HCT116 (cell line): ENCODE measurements around the gene MGME1. TPM values are rescaled to one million over a fixed set of nuclear protein-coding genes. Genes with fewer than 3 reads are reported as not detected.

Experiments
- ATAC-seq: fragments of 200-7000 bp; cut with Tn5 transposase; 2 replicates; pipeline ENCODE4 v1.9.1; 2020; ENCODE audit warnings: mild to moderate bottlenecking, moderate library complexity
- BruUV-seq: library from RNA; stranded (reverse); fragments of 400-500 nt; replicated peaks from 2 replicates; lab custom pipeline; 2021; lab: Mats Ljungman, UMichigan
- CTCF ChIA-PET: fragments of 300-600 bp; sonication (Branson Sonifier 250); formaldehyde crosslinking; loops from one replicate; lab custom pipeline; 2021; ENCODE audit warnings: antibody characterized with exemption; lab: Charles Lee
- POLR2A ChIA-PET: fragments of 300-600, 350-600 bp; sonication (Branson Sonifier 250); formaldehyde crosslinking; loops from one replicate; lab custom pipeline; 2021; ENCODE audit warnings: antibody characterized with exemption; lab: Charles Lee
- RAD21 ChIA-PET, 2 experiments: fragments of 300-600 bp; sonication (Branson Sonifier 250); formaldehyde crosslinking; loops; one replicate each; lab custom pipeline; 2023; ENCODE audit warnings: low total read pairs in 2 of 2; ENCODE audit not compliant: uncharacterized antibody in 2 of 2, unreplicated experiment in 2 of 2, low non-redundant PET in 1 of 2; lab: Charles Lee
- DNase-seq: peaks from one replicate; pipeline ENCODE4 v3.0.0-alpha.2; 2010; ENCODE audit warnings: low read depth, low spot score
- H2AFZ ChIP-seq: fragments of 200-600 bp; shearing (Covaris generic), sonication (generic); 2 replicates; pipeline ENCODE4 v1.6.1; 2017; ENCODE audit warnings: low read depth, mixed run types, mixed read lengths, antibody characterized with exemption, low read length; ENCODE audit not compliant: poor library complexity, severe bottlenecking
- H3K27ac ChIP-seq: 2 replicates; pipeline ENCODE4 v1.5.1; 2012; ENCODE audit warnings: low read depth, low read length
- H3K27me3 ChIP-seq: fragments of 200-600 bp; sonication (generic); 2 replicates; pipeline ENCODE4 v1.6.1; 2016; ENCODE audit warnings: mixed run types, low read length, mixed read lengths; ENCODE audit not compliant: insufficient read depth
- H3K36me3 ChIP-seq, 2 experiments: fragments of 200-500 bp in 1 of 2; fragments of 200-600 bp in 1 of 2; sonication (Bioruptor generic) in 1 of 2; sonication (generic) in 1 of 2; 2 replicates each; pipeline versions ENCODE4 v1.5.1 to v1.6.1; 2014 to 2016; ENCODE audit warnings: low read length in 2 of 2, inconsistent platforms in 1 of 2, mixed read lengths in 1 of 2, mixed run types in 1 of 2; ENCODE audit not compliant: insufficient read depth in 2 of 2, control insufficient read depth in 1 of 2
- H3K4me1 ChIP-seq, 2 experiments: fragments of 200-600 bp in 1 of 2; sonication (generic) in 1 of 2; 2 replicates each; pipeline versions ENCODE4 v1.5.1 to v1.6.1; 2012 to 2017; ENCODE audit warnings: low read length in 2 of 2, inconsistent platforms in 1 of 2, mild to moderate bottlenecking in 1 of 2, mixed read lengths in 1 of 2, mixed run types in 1 of 2, moderate library complexity in 1 of 2; ENCODE audit not compliant: insufficient read depth in 2 of 2, control insufficient read depth in 1 of 2
- H3K4me2 ChIP-seq: fragments of 200-600 bp; sonication (generic); 2 replicates; pipeline ENCODE4 v1.6.1; 2017; ENCODE audit warnings: mixed run types, low read length, mixed read lengths
- H3K4me3 ChIP-seq, 2 experiments: fragments of 200-600 bp in 1 of 2; sonication (generic) in 1 of 2; replicated peaks in 1 of 2; 2 replicates each; pipeline ENCODE4 v1.5.1; 2011 to 2016; ENCODE audit warnings: low read length in 2 of 2, control low read depth in 1 of 2, low read depth in 1 of 2, mild to moderate bottlenecking in 1 of 2, mixed read lengths in 1 of 2, mixed run types in 1 of 2
- H3K79me2 ChIP-seq: fragments of 200-600 bp; sonication (generic); 2 replicates; pipeline ENCODE4 v1.6.1; 2017; ENCODE audit warnings: mild to moderate bottlenecking, mixed run types, low read length, moderate library complexity, mixed read lengths; ENCODE audit not compliant: insufficient read depth
- H3K9ac ChIP-seq: fragments of 200-600 bp; sonication (generic); 2 replicates; pipeline ENCODE4 v1.6.1; 2016; ENCODE audit warnings: low read length, mixed read lengths
- H3K9me2 ChIP-seq: fragments of 200-600 bp; sonication (generic), shearing (Covaris generic); 2 replicates; pipeline ENCODE4 v1.6.1; 2017; ENCODE audit warnings: mixed run types, mild to moderate bottlenecking, moderate library complexity; ENCODE audit not compliant: insufficient read depth
- H3K9me3 ChIP-seq, 2 experiments: fragments of 200-500 bp in 1 of 2; fragments of 200-600 bp in 1 of 2; sonication (Bioruptor generic) in 1 of 2; sonication (generic) in 1 of 2; 2 replicates each; pipeline ENCODE4 v1.6.1; 2014 to 2017; ENCODE audit warnings: low read length in 2 of 2, mixed read lengths in 2 of 2, inconsistent platforms in 1 of 2, low read depth in 1 of 2, mild to moderate bottlenecking in 1 of 2, mixed run types in 1 of 2, moderate library complexity in 1 of 2; ENCODE audit not compliant: control insufficient read depth in 1 of 2, insufficient read depth in 1 of 2
- H4K20me1 ChIP-seq: fragments of 200-600 bp; sonication (generic), shearing (Covaris generic); 2 replicates; pipeline ENCODE4 v1.6.1; 2017; ENCODE audit warnings: mixed run types, mild to moderate bottlenecking, moderate library complexity; ENCODE audit not compliant: insufficient read depth
- CEBPB ChIP-seq: IDR thresholded peaks from 2 replicates; pipeline ENCODE4 v1.6.1; 2012; ENCODE audit warnings: low read depth
- ELF1 ChIP-seq: IDR thresholded peaks from 2 replicates; pipeline ENCODE4 v1.6.1; 2012; ENCODE audit warnings: low read depth, borderline replicate concordance
- EZH2phosphoT487 ChIP-seq: fragments of 200-600 bp; IDR thresholded peaks from 2 replicates; pipeline ENCODE4 v1.6.1; 2018; ENCODE audit warnings: antibody characterized with exemption, borderline replicate concordance
- FOSL1 ChIP-seq: IDR thresholded peaks from 2 replicates; pipeline ENCODE4 v1.6.1; 2012; ENCODE audit warnings: low read depth
- JUND ChIP-seq: IDR thresholded peaks from 2 replicates; pipeline ENCODE4 v1.6.1; 2012
- POLR2AphosphoS5 ChIP-seq: IDR thresholded peaks from 2 replicates; pipeline ENCODE4 v1.6.1; 2011; ENCODE audit warnings: mild to moderate bottlenecking, low read depth, low read length, moderate library complexity
- SIN3A ChIP-seq: IDR thresholded peaks from 2 replicates; pipeline ENCODE4 v1.6.1; 2012; ENCODE audit warnings: low read depth
- TCF7L2 ChIP-seq: IDR thresholded peaks from 2 replicates; pipeline ENCODE4 v1.7.0; 2011; ENCODE audit warnings: borderline replicate concordance, inconsistent platforms; ENCODE audit not compliant: insufficient read depth, insufficient read length; ENCODE audit errors: extremely low read depth
- YY1 ChIP-seq: IDR thresholded peaks from 2 replicates; pipeline ENCODE4 v1.6.1; 2011; ENCODE audit warnings: low read length, low read depth, moderate library complexity, mild to moderate bottlenecking; ENCODE audit not compliant: insufficient replicate concordance; ENCODE audit errors: extremely low read depth
- ZBTB33 ChIP-seq: IDR thresholded peaks from 2 replicates; pipeline ENCODE4 v1.6.1; 2011; ENCODE audit warnings: mild to moderate bottlenecking, low read length, moderate library complexity; ENCODE audit not compliant: insufficient replicate concordance; ENCODE audit errors: extremely low read depth
- ZFX ChIP-seq: fragments of 450-650 bp; IDR thresholded peaks from 2 replicates; pipeline ENCODE4 v1.6.1; 2017
- ZNF274 ChIP-seq: fragments of 200-500 bp; sonication (Bioruptor generic); IDR thresholded peaks from 2 replicates; pipeline ENCODE4 v1.6.1; 2014; ENCODE audit warnings: mild to moderate bottlenecking, low read depth, low read length, inconsistent platforms
- intact Hi-C: fragments of 100-400 bp; cut with micrococcal nuclease; formaldehyde crosslinking; loops from 2 replicates; pipeline ENCODE4 v1.10.0; 2022
- total RNA-seq: library from RNA; stranded (reverse); gene quantifications from one replicate; pipeline ENCODE4 v1.2.1, GENCODE V29; 2021; ENCODE audit not compliant: unreplicated experiment
- TF ChIP-seq, protein P1 (sequence below): IDR thresholded peaks from 2 replicates; pipeline ENCODE4 v1.6.1; 2012
- TF ChIP-seq, protein P2 (sequence below), 3 experiments: fragments of 200-600 bp in 1 of 3; sonication (generic) in 1 of 3; IDR thresholded peaks in 2 of 3; conservative IDR thresholded peaks in 1 of 3; 2 replicates each; pipeline ENCODE4 v1.5.1; 2012 to 2017; ENCODE audit warnings: low read depth in 2 of 3, low read length in 2 of 3, antibody characterized with exemption in 1 of 3, borderline replicate concordance in 1 of 3, control low read depth in 1 of 3, mild to moderate bottlenecking in 1 of 3, mixed read lengths in 1 of 3, mixed run types in 1 of 3, moderate library complexity in 1 of 3; ENCODE audit not compliant: insufficient read depth in 1 of 3

The MGME1 gene
- total RNA-seq, 1 experiment from 2014 or later = 37.1 TPM

GRCh38 chr20:18004384-18005031 is 35.7 kb downstream of the MGME1 start (continued):
- TF ChIP-seq TCF7L2 (no peak), EZH2phosphoT487 (no peak), ZFX (no peak), POLR2AphosphoS5 (no peak), JUND (no peak), ZNF274 (no peak), FOSL1 (no peak), ZBTB33 (no peak)

DNA sequence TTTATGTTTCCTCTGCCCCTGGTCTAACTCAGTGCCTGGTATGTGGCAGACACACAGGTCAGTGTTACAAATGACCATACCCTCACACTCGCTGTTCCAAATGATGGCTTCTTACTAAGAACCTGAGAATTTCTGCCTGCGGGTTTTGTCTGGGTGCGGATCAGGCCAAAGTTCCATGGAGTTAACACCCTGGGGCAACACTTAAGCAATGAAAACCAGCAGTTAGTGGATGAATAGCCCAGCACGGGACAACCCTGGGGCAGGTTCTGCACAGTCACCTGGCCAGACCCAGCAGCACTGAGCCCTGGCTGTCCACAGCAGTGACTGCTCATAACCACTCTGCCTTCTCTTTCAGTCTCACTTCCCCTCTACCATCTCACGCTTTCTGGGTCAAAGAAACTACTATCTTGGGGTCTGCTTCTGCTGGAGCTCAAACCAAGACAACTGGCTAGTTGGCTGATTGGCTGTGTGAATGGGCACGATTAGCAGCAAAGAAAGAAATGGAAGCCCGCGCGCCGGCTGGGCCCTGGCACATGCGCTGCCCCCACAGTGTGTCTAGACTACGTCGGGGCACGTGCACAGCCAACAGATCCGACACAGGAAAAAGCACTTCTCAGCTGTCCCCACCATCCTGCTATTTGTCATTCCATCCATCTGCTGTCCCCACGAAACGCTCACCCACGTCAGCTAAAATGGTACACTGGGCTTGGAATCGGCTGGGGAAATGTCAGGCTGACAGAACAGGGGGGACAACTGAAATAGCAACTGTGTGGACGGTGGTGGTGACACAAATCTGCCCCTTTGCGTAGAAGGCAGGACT is 36.6 kb downstream of the MGME1 start:
- TF ChIP-seq CEBPB (no peak), JUND (no peak), YY1 (no peak), ELF1 (no peak), EZH2phosphoT487 (no peak), POLR2AphosphoS5 (no peak), TCF7L2 (no peak), SIN3A (no peak), ZNF274 (no peak)
- TF ChIP-seq, protein P1, sequence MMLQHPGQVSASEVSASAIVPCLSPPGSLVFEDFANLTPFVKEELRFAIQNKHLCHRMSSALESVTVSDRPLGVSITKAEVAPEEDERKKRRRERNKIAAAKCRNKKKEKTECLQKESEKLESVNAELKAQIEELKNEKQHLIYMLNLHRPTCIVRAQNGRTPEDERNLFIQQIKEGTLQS = no peak
- TF ChIP-seq, protein P2, sequence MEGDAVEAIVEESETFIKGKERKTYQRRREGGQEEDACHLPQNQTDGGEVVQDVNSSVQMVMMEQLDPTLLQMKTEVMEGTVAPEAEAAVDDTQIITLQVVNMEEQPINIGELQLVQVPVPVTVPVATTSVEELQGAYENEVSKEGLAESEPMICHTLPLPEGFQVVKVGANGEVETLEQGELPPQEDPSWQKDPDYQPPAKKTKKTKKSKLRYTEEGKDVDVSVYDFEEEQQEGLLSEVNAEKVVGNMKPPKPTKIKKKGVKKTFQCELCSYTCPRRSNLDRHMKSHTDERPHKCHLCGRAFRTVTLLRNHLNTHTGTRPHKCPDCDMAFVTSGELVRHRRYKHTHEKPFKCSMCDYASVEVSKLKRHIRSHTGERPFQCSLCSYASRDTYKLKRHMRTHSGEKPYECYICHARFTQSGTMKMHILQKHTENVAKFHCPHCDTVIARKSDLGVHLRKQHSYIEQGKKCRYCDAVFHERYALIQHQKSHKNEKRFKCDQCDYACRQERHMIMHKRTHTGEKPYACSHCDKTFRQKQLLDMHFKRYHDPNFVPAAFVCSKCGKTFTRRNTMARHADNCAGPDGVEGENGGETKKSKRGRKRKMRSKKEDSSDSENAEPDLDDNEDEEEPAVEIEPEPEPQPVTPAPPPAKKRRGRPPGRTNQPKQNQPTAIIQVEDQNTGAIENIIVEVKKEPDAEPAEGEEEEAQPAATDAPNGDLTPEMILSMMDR (IDR thresholded peaks at IDR 0.05 in 2 of 3, conservative IDR thresholded peaks at IDR 0.05 in 1 of 3; ENCODE audit: borderline replicate concordance in 1 of 3, insufficient read depth in 1 of 3, low read depth in 2 of 3, low read length in 2 of 3) = no peak
- BruUV-seq = no TSS peak
- Histone ChIP-seq H3K27ac (no peak overlapping the region), H4K20me1 (no peaks in the 10 kb centered on the region), H2AFZ (no peak overlapping the region), H3K79me2 (no peaks in the 10 kb centered on the region), H3K9me3 (no peaks in the 10 kb centered on the region), H3K9ac (no peak overlapping the region), H3K27me3 (no peaks in the 10 kb centered on the region), H3K9me2 (no peaks in the 10 kb centered on the region), H3K4me1 (no peaks in the 10 kb centered on the region), H3K4me3 (no peak overlapping the region), H3K4me2 (no peak overlapping the region), H3K36me3 (no peaks in the 10 kb centered on the region)
- DNase-seq (no peak), ATAC-seq (no peak)
- ChIA-PET RAD21 (no interaction called here), POLR2A (no interaction called here), CTCF (no interaction called here)
- intact Hi-C loops = no loop called here
